ENCODE data around the gene NECAP2. TPM values are rescaled to one million over a fixed set of nuclear protein-coding genes. Genes with fewer than 3 reads are reported as not detected.

Gene NECAP2
- total and polyA plus RNA-seq, 2 of the 4 experiments (the other 2 are of a cell fraction) = 80.5 to 85.1 TPM

- H3K4me1 ChIP-seq (ENCODE audit: control insufficient read depth, insufficient read depth, low read length) = no peaks in the 10 kb centered on the region
- DNase-seq (no peak), ATAC-seq (ENCODE audit: low read depth) (no peak)
- peaks cover 0 to 5% of the 10 kb centered on the region in 2 experiments; a peak in 2 of 4 replicates for H3K79me1 ChIP-seq (ENCODE audit: low read depth in 1 of 2, low read length in 2 of 2)
- WGBS, 2 experiments (ENCODE audit: extremely low coverage in 2 of 2, insufficient read length in 1 of 2) = 100% methylated on average over 1 of the region's 12 CpGs; no CpG with 5 or more reads in 1 of the 2 experiments
- H3K27ac ChIP-seq (ENCODE audit: insufficient read depth, low read length) = no peak overlapping the region
- in situ Hi-C loops (cut with MboI; ENCODE audit: low sequenced_read_pairs) (no loop called here), intact Hi-C loops (cut with micrococcal nuclease) (no loop called here), dilution Hi-C loops (cut with HindIII; ENCODE audit: low sequenced_read_pairs, unreplicated experiment) (no loop called here)
- H3K9me1 ChIP-seq (ENCODE audit: insufficient read depth, low read length) = peaks cover 4% of the 10 kb centered on the region
- no peak overlapping the region for H2BK5ac ChIP-seq (ENCODE audit: low read depth, low read length, poor library complexity, severe bottlenecking)
- no peak overlapping the region for H4K91ac ChIP-seq (ENCODE audit: insufficient read depth, low read depth, low read length)
- H2BK120ac ChIP-seq (ENCODE audit: low read depth, low read length) = no peak overlapping the region
- H4K20me1 ChIP-seq (ENCODE audit: insufficient read depth, low read length) = no peaks in the 10 kb centered on the region
- H3K23ac ChIP-seq (ENCODE audit: low read depth, low read length) = no peak overlapping the region
- no peak overlapping the region for H2AFZ ChIP-seq (replicated peaks; ENCODE audit: low read length, poor library complexity)
- no peak overlapping the region for H3K9ac ChIP-seq (ENCODE audit: low read depth, low read length)
- no peak overlapping the region for H3K4me2 ChIP-seq (ENCODE audit: low read depth, low read length)
- H3K27me3 ChIP-seq (ENCODE audit: control insufficient read depth, insufficient read depth, low read length) = no peaks in the 10 kb centered on the region
- H2BK15ac ChIP-seq (ENCODE audit: low read depth, low read length) = no peak overlapping the region
- CTCF ChIA-PET = no interaction called here
- no peak overlapping the region for H3K4me3 ChIP-seq (ENCODE audit: insufficient read depth, low read depth, low read length)
- no peak overlapping the region for H3K18ac ChIP-seq (ENCODE audit: low read depth, low read length)
- no peak overlapping the region for H3K14ac ChIP-seq (replicated peaks; ENCODE audit: low read depth, low read length)
- H4K5ac ChIP-seq (ENCODE audit: low read depth, low read length) = no peak overlapping the region
- BruUV-seq (replicated peaks) = no TSS peak
- TF ChIP-seq RFX5 (IDR thresholded peaks at IDR 0.05; ENCODE audit: low read depth, low read length) = no peak
- TF ChIP-seq CHD1 (IDR thresholded peaks at IDR 0.05; ENCODE audit: low read depth, low read length) = no peak
- no peak for TF ChIP-seq BHLHE40 (IDR thresholded peaks at IDR 0.05; ENCODE audit: low read depth, low read length)
- no peak for TF ChIP-seq CEBPB (IDR thresholded peaks at IDR 0.05; ENCODE audit: low read depth, low read length)
- no peak for TF ChIP-seq RCOR1 (IDR thresholded peaks at IDR 0.05; ENCODE audit: insufficient replicate concordance, low read length)
- no peak for TF ChIP-seq MAZ (IDR thresholded peaks at IDR 0.05; ENCODE audit: borderline replicate concordance, low read depth, low read length)
- no peak for TF ChIP-seq FOS (IDR thresholded peaks at IDR 0.05; ENCODE audit: low read depth, low read length)
- TF ChIP-seq MAFK (IDR thresholded peaks at IDR 0.05; ENCODE audit: low read depth, low read length) = no peak
- no peak for TF ChIP-seq ELK1 (IDR thresholded peaks at IDR 0.05; ENCODE audit: borderline replicate concordance, low read depth, low read length)
- TF ChIP-seq RAD21 (IDR thresholded peaks at IDR 0.05; ENCODE audit: low read length) = no peak
- TF ChIP-seq POLR2A (IDR thresholded peaks at IDR 0.05; ENCODE audit: low read depth, low read length) = no peak
- TF ChIP-seq NFE2L2 (IDR thresholded peaks at IDR 0.05; ENCODE audit: low read depth, low read length) = no peak
- no peak for TF ChIP-seq MXI1 (IDR thresholded peaks at IDR 0.05; ENCODE audit: borderline replicate concordance, low read depth, low read length)
- TF ChIP-seq SMC3 (IDR thresholded peaks at IDR 0.05; ENCODE audit: low read depth, low read length) = no peak
- TF ChIP-seq, protein P1, sequence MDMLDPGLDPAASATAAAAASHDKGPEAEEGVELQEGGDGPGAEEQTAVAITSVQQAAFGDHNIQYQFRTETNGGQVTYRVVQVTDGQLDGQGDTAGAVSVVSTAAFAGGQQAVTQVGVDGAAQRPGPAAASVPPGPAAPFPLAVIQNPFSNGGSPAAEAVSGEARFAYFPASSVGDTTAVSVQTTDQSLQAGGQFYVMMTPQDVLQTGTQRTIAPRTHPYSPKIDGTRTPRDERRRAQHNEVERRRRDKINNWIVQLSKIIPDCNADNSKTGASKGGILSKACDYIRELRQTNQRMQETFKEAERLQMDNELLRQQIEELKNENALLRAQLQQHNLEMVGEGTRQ (IDR thresholded peaks at IDR 0.05; ENCODE audit: low read depth, low read length) = no peak
- H2AK9ac ChIP-seq (replicated peaks; ENCODE audit: low read depth, low read length, poor library complexity) = no peak overlapping the region
- H3K4ac ChIP-seq (ENCODE audit: low read depth, low read length) = no peak overlapping the region
- no peak overlapping the region for H2AK5ac ChIP-seq (ENCODE audit: low read depth, low read length)
- no peaks in the 10 kb centered on the region for H3K9me3 ChIP-seq (ENCODE audit: control insufficient read depth, insufficient read depth, low read length)
- peaks cover 55% of the 10 kb centered on the region for H3K36me3 ChIP-seq (ENCODE audit: control insufficient read depth, insufficient read depth, low read length)
- no peak overlapping the region for H2BK20ac ChIP-seq (ENCODE audit: low read depth, low read length)
- no peak overlapping the region for H3K56ac ChIP-seq (ENCODE audit: extremely low read depth, insufficient read depth, low read length)
- POLR2A ChIA-PET (ENCODE audit: unreplicated experiment) = no interaction called here
- H4K8ac ChIP-seq (ENCODE audit: low read depth in 2 of 2, low read length in 2 of 2) = no peak overlapping the region
Measured at GRCh38 chr1:16478091-16478490, 37.6 kb downstream of the NECAP2 start.
